HEK293 (cell line): ENCODE results near the gene SLX4.

Experiments used
- CTCF ChIA-PET: fragments of 350-600 bp; formaldehyde crosslinking; extraction: SDS; loops from one replicate; lab custom pipeline; 2021; ENCODE audit warnings: antibody characterized with exemption; lab: Yijun Ruan, JAX
- POLR2A ChIA-PET: fragments of 300-600 bp; formaldehyde crosslinking; extraction: SDS; loops from one replicate; lab custom pipeline; 2020; ENCODE audit warnings: antibody characterized with exemption, inconsistent platforms; lab: Yijun Ruan, JAX
- H3K27ac ChIP-seq: fragments of 200-500 bp; sonication (Bioruptor generic); 2 replicates; pipeline ENCODE4 v1.5.1; 2014; ENCODE audit warnings: low read depth, low read length, control low read depth, inconsistent platforms; ENCODE audit errors: extremely low read depth
- H3K36me3 ChIP-seq, 2 experiments: fragments of 200-500 bp in 1 of 2; sonication (Bioruptor generic) in 1 of 2; 1 replicate in 1 of 2; 2 replicates in 1 of 2; pipeline ENCODE4 v1.5.1; 2014 to 2017; ENCODE audit warnings: inconsistent platforms in 2 of 2, low read length in 2 of 2; ENCODE audit not compliant: control insufficient read depth in 2 of 2, insufficient read depth in 1 of 2
- H3K4me1 ChIP-seq: fragments of 200-500 bp; sonication (Bioruptor generic); 2 replicates; pipeline ENCODE4 v1.5.1; 2014; ENCODE audit warnings: mild to moderate bottlenecking, low read length, inconsistent platforms; ENCODE audit not compliant: control insufficient read depth, insufficient read depth
- H3K4me3 ChIP-seq: 2 replicates; pipeline ENCODE4 v1.5.1; 2011; ENCODE audit warnings: low read depth, mild to moderate bottlenecking, control low read depth, low read length, moderate library complexity
- H3K9me3 ChIP-seq: fragments of 200-500 bp; sonication (Bioruptor generic); 2 replicates; pipeline ENCODE4 v1.5.1; 2014; ENCODE audit warnings: low read depth, low read length, inconsistent platforms; ENCODE audit not compliant: control insufficient read depth, insufficient read depth
- GFI1B ChIP-seq: fragments of 450-650 bp; formaldehyde crosslinking; IDR thresholded peaks from 2 replicates; pipeline ENCODE4 v1.5.1; 2016; ENCODE audit warnings: missing biosample characterization, missing genetic modification characterization
- HOXD13 ChIP-seq: sonication (generic); formaldehyde crosslinking; IDR thresholded peaks from 2 replicates; pipeline ENCODE4 v1.8.0; 2022; ENCODE audit warnings: missing genetic modification reagents, borderline replicate concordance
- KLF1 ChIP-seq: fragments of 450-650 bp; formaldehyde crosslinking; IDR thresholded peaks from 2 replicates; pipeline ENCODE4 v1.5.1; 2016; ENCODE audit warnings: missing biosample characterization, missing genetic modification characterization
- KLF10 ChIP-seq: fragments of 450-650 bp; IDR thresholded peaks from 2 replicates; pipeline ENCODE4 v1.5.1; 2018; ENCODE audit warnings: missing biosample characterization, mild to moderate bottlenecking, missing genetic modification characterization
- KLF16 ChIP-seq: fragments of 450-650 bp; formaldehyde crosslinking; IDR thresholded peaks from 2 replicates; pipeline ENCODE4 v1.5.1; 2017; ENCODE audit warnings: missing biosample characterization, missing genetic modification characterization
- KLF9 ChIP-seq: fragments of 450-650 bp; formaldehyde crosslinking; IDR thresholded peaks from 2 replicates; pipeline ENCODE4 v1.5.1; 2016; ENCODE audit warnings: missing biosample characterization, missing genetic modification characterization, low read depth
- SCRT1 ChIP-seq: fragments of 450-650 bp; formaldehyde crosslinking; IDR thresholded peaks from 2 replicates; pipeline ENCODE4 v1.5.1; 2016; ENCODE audit warnings: missing biosample characterization, missing genetic modification characterization, borderline replicate concordance
- TCF7L2 ChIP-seq: IDR thresholded peaks from 2 replicates; pipeline ENCODE4 v1.6.1; 2011; ENCODE audit warnings: low read depth, mild to moderate bottlenecking, inconsistent platforms, low read length, moderate library complexity, borderline replicate concordance
- ZBTB1 ChIP-seq: fragments of 450-650 bp; formaldehyde crosslinking; IDR thresholded peaks from 2 replicates; pipeline ENCODE4 v1.5.1; 2016; ENCODE audit warnings: missing biosample characterization, missing genetic modification characterization
- ZBTB17 ChIP-seq: fragments of 450-650 bp; formaldehyde crosslinking; IDR thresholded peaks from 2 replicates; pipeline ENCODE4 v1.5.1; 2016; ENCODE audit warnings: missing biosample characterization, missing genetic modification characterization
- ZBTB20 ChIP-seq: fragments of 450-650 bp; formaldehyde crosslinking; IDR thresholded peaks from 2 replicates; pipeline ENCODE4 v1.5.1; 2016; ENCODE audit warnings: missing biosample characterization, missing genetic modification characterization
- ZNF184 ChIP-seq: fragments of 450-650 bp; IDR thresholded peaks from 2 replicates; pipeline ENCODE4 v1.5.1; 2018; ENCODE audit warnings: missing biosample characterization, mild to moderate bottlenecking, missing genetic modification characterization
- ZNF23 ChIP-seq: fragments of 450-650 bp; formaldehyde crosslinking; IDR thresholded peaks from 2 replicates; pipeline ENCODE4 v1.5.1; 2016; ENCODE audit warnings: missing biosample characterization, missing genetic modification characterization, borderline replicate concordance
- ZNF266 ChIP-seq: fragments of 450-650 bp; formaldehyde crosslinking; IDR thresholded peaks from 2 replicates; pipeline ENCODE4 v1.5.1; 2016; ENCODE audit warnings: missing biosample characterization, missing genetic modification characterization, low read depth
- ZNF324 ChIP-seq: fragments of 450-650 bp; formaldehyde crosslinking; IDR thresholded peaks from 2 replicates; pipeline ENCODE4 v1.5.1; 2016; ENCODE audit warnings: missing biosample characterization, missing genetic modification characterization
- ZNF416 ChIP-seq: fragments of 450-650 bp; formaldehyde crosslinking; IDR thresholded peaks from 2 replicates; pipeline ENCODE4 v1.5.1; 2016; ENCODE audit warnings: missing biosample characterization, missing genetic modification characterization
- ZNF423 ChIP-seq: fragments of 450-650 bp; formaldehyde crosslinking; IDR thresholded peaks from 2 replicates; pipeline ENCODE4 v1.5.1; 2016; ENCODE audit warnings: missing biosample characterization, missing genetic modification characterization
- ZNF521 ChIP-seq: fragments of 450-650 bp; formaldehyde crosslinking; IDR thresholded peaks from 2 replicates; pipeline ENCODE4 v1.5.1; 2017; ENCODE audit warnings: missing biosample characterization, mild to moderate bottlenecking, missing genetic modification characterization
- ZNF596 ChIP-seq: fragments of 450-650 bp; IDR thresholded peaks from 2 replicates; pipeline ENCODE4 v1.5.0; 2018; ENCODE audit warnings: missing biosample characterization, mild to moderate bottlenecking, missing genetic modification characterization, moderate library complexity
- ZNF621 ChIP-seq: fragments of 450-650 bp; formaldehyde crosslinking; IDR thresholded peaks from 2 replicates; pipeline ENCODE4 v1.5.1; 2017; ENCODE audit warnings: missing biosample characterization, missing genetic modification characterization
- ZNF624 ChIP-seq: fragments of 450-650 bp; formaldehyde crosslinking; IDR thresholded peaks from 2 replicates; pipeline ENCODE4 v1.5.1; 2017; ENCODE audit warnings: missing biosample characterization, missing genetic modification characterization
- ZNF629 ChIP-seq: fragments of 450-650 bp; formaldehyde crosslinking; IDR thresholded peaks from 2 replicates; pipeline ENCODE4 v1.5.1; 2017; ENCODE audit warnings: missing biosample characterization, missing genetic modification characterization
- ZNF670 ChIP-seq: fragments of 450-650 bp; formaldehyde crosslinking; IDR thresholded peaks from 2 replicates; pipeline ENCODE4 v1.5.1; 2016; ENCODE audit warnings: missing biosample characterization, missing genetic modification characterization, low read depth
- ZSCAN30 ChIP-seq: fragments of 450-650 bp; IDR thresholded peaks from 2 replicates; pipeline ENCODE4 v1.5.1; 2018; ENCODE audit warnings: missing biosample characterization, mild to moderate bottlenecking, missing genetic modification characterization, moderate library complexity
- TF ChIP-seq, protein P1 (sequence below): fragments of 450-650 bp; formaldehyde crosslinking; IDR thresholded peaks from 2 replicates; pipeline ENCODE4 v1.5.1; 2017; ENCODE audit warnings: missing biosample characterization, missing genetic modification characterization
- TF ChIP-seq, protein P2 (sequence below): fragments of 450-650 bp; formaldehyde crosslinking; IDR thresholded peaks from 2 replicates; pipeline ENCODE4 v1.5.1; 2016; ENCODE audit warnings: missing biosample characterization, missing genetic modification characterization
- TF ChIP-seq, protein P3 (sequence below): fragments of 450-650 bp; formaldehyde crosslinking; IDR thresholded peaks from 2 replicates; pipeline ENCODE4 v1.5.1; 2017; ENCODE audit warnings: missing biosample characterization, missing genetic modification characterization
- TF ChIP-seq, protein P4 (sequence below): fragments of 450-650 bp; formaldehyde crosslinking; IDR thresholded peaks from 2 replicates; pipeline ENCODE4 v1.5.0; 2017; ENCODE audit warnings: missing biosample characterization, missing genetic modification characterization, borderline replicate concordance

Gene SLX4

DNA sequence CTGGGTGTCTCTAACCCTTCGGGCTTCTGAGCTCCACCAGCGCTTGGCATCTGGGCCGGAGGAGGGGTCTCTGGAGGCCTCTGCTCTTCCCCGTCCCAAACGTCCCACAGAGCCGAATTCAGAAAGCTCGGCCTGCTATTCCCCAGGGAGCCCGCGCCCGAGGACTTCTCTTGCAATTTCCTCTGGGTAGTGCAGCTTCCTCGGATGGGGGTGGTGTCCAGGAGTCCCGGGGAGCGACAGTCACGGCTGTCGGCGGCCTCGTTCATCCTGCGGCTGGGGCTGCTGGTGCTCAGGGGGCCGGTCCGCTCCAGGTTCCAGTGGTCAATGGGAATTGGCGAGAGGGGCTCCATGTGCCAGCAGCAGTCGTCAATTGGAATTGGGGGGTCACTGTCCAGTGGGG lies 22.4 kb downstream of the SLX4 start:
- Histone ChIP-seq H3K4me1 (no peaks in the 10 kb centered on the region), H3K27ac (no peak overlapping the region), H3K36me3 (peaks cover 0 to 47% of the 10 kb centered on the region in 2 experiments; a peak in 2 of 3 replicates), H3K9me3 (no peaks in the 10 kb centered on the region), H3K4me3 (no peak overlapping the region)
- CTCF ChIA-PET, result interaction anchor here (0.6 to 0.7 kb wide), 2 partner anchors 47 to 96 kb away, joined by 3 to 4 read pairs; no protein-coding TSS in a partner anchor
- TF ChIP-seq ZNF184 (tag by site-specific recombination) (no peak), KLF9 (tag by site-specific recombination) (no peak), ZSCAN30 (tag by site-specific recombination) (no peak), SCRT1 (tag by site-specific recombination) (no peak), ZNF23 (no peak), ZNF324 (tag by site-specific recombination) (no peak), HOXD13 (CRISPR knock-in tag) (no peak), ZNF266 (tag by site-specific recombination) (no peak), ZNF521 (tag by site-specific recombination) (no peak), ZNF596 (tag by site-specific recombination) (no peak)
- TF ChIP-seq, protein P1, sequence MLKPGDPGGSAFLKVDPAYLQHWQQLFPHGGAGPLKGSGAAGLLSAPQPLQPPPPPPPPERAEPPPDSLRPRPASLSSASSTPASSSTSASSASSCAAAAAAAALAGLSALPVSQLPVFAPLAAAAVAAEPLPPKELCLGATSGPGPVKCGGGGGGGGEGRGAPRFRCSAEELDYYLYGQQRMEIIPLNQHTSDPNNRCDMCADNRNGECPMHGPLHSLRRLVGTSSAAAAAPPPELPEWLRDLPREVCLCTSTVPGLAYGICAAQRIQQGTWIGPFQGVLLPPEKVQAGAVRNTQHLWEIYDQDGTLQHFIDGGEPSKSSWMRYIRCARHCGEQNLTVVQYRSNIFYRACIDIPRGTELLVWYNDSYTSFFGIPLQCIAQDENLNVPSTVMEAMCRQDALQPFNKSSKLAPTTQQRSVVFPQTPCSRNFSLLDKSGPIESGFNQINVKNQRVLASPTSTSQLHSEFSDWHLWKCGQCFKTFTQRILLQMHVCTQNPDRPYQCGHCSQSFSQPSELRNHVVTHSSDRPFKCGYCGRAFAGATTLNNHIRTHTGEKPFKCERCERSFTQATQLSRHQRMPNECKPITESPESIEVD (tag by site-specific recombination), result no peak
- TF ChIP-seq, protein P2, sequence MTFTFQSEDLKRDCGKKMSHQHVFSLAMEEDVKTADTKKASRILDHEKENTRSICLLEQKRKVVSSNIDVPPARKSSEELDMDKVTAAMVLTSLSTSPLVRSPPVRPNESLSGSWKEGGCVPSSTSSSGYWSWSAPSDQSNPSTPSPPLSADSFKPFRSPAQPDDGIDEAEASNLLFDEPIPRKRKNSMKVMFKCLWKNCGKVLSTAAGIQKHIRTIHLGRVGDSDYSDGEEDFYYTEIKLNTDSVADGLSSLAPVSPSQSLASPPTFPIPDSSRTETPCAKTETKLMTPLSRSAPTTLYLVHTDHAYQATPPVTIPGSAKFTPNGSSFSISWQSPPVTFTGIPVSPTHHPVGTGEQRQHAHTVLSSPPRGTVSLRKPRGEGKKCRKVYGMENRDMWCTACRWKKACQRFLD, result no peak
- TF ChIP-seq, protein P3, sequence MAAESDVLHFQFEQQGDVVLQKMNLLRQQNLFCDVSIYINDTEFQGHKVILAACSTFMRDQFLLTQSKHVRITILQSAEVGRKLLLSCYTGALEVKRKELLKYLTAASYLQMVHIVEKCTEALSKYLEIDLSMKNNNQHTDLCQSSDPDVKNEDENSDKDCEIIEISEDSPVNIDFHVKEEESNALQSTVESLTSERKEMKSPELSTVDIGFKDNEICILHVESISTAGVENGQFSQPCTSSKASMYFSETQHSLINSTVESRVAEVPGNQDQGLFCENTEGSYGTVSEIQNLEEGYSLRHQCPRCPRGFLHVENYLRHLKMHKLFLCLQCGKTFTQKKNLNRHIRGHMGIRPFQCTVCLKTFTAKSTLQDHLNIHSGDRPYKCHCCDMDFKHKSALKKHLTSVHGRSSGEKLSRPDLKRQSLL, result no peak
- POLR2A ChIA-PET, result no interaction called here

DNA sequence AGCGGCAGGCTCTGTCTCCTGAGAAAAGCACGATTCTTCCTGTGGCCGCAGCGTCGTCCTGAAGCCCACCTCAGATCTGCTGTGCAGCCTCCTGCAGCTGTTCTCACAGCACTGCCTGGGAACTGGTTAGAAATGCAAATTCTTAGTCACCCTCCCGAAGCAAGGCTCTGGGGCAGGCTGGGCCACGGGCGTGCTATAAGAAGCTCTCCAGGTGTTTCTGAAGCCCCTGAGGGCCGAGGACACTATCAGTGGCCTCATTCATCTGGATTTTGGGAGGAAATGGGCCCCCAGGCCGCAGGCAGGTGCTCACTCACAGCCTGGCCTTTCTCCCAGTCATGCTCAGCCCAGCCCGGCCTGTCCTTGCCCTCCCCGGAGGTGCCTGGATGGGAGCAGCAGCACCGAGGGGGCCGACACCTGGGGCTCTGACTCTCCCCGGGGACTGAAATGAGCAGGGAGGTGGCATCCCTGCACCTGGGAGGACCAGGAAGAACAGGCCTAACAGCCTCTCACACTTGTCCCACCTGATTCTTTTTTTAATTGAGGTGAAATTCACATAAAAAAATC lies 23.8 kb downstream of the SLX4 start:
- H3K4me1 ChIP-seq, result no peaks in the 10 kb centered on the region
- CTCF ChIA-PET, result no interaction called here
- H3K36me3 ChIP-seq, result peaks cover 4 to 59% of the 10 kb centered on the region in 2 experiments; a peak in 2 of 3 replicates
- no peak overlapping the region for H3K4me3 ChIP-seq
- no peaks in the 10 kb centered on the region for H3K9me3 ChIP-seq
- POLR2A ChIA-PET, result no interaction called here
- no peak overlapping the region for H3K27ac ChIP-seq
- no peak for TF ChIP-seq KLF10 (tag by site-specific recombination)
- no peak for TF ChIP-seq ZNF670 (tag by site-specific recombination)
- no peak for TF ChIP-seq ZNF184 (tag by site-specific recombination)
- TF ChIP-seq ZNF423, result no peak
- no peak for TF ChIP-seq ZNF621 (tag by site-specific recombination)
- TF ChIP-seq KLF16 (tag by site-specific recombination), result no peak
- TF ChIP-seq ZNF416, result no peak
- TF ChIP-seq ZNF624, result no peak
- TF ChIP-seq, protein P3, result no peak
- TF ChIP-seq ZNF23, result no peak
- no peak for TF ChIP-seq KLF1
- TF ChIP-seq GFI1B (tag by site-specific recombination), result no peak
- TF ChIP-seq TCF7L2, result no peak
- TF ChIP-seq ZBTB17 (tag by site-specific recombination), result no peak
- no peak for TF ChIP-seq ZBTB20
- TF ChIP-seq ZNF629, result no peak
- TF ChIP-seq, protein P4, sequence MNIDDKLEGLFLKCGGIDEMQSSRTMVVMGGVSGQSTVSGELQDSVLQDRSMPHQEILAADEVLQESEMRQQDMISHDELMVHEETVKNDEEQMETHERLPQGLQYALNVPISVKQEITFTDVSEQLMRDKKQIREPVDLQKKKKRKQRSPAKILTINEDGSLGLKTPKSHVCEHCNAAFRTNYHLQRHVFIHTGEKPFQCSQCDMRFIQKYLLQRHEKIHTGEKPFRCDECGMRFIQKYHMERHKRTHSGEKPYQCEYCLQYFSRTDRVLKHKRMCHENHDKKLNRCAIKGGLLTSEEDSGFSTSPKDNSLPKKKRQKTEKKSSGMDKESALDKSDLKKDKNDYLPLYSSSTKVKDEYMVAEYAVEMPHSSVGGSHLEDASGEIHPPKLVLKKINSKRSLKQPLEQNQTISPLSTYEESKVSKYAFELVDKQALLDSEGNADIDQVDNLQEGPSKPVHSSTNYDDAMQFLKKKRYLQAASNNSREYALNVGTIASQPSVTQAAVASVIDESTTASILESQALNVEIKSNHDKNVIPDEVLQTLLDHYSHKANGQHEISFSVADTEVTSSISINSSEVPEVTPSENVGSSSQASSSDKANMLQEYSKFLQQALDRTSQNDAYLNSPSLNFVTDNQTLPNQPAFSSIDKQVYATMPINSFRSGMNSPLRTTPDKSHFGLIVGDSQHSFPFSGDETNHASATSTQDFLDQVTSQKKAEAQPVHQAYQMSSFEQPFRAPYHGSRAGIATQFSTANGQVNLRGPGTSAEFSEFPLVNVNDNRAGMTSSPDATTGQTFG (tag by site-specific recombination), result no peak
- no peak for TF ChIP-seq ZNF596 (tag by site-specific recombination)
- no peak for TF ChIP-seq ZBTB1 (tag by site-specific recombination)
